HepG2 (cell line): ENCODE results near the gene CFAP46. TPM values are rescaled to one million over a fixed set of nuclear protein-coding genes. Genes with fewer than 3 reads are reported as not detected.

Source experiments
- ATAC-seq: fragments of 200-7000 bp; cut with Tn5 transposase; 3 replicates; pipeline ENCODE4 v1.9.1; 2020; ENCODE audit warnings: mild to moderate bottlenecking, moderate library complexity
- BruUV-seq: library from RNA; stranded (reverse); fragments of 400-500 nt; replicated peaks from 2 replicates; lab custom pipeline; 2021; lab: Mats Ljungman, UMichigan
- CTCF ChIA-PET: fragments of 300-600 bp; formaldehyde crosslinking; extraction: SDS; loops from one replicate; lab custom pipeline; 2021; ENCODE audit warnings: low total read pairs, inconsistent platforms, low intra/inter-chr PET ratio; lab: Yijun Ruan, JAX
- POLR2A ChIA-PET: fragments of 350-600 bp; sonication (Branson Sonifier 250); formaldehyde crosslinking; loops from one replicate; lab custom pipeline; 2020; ENCODE audit warnings: antibody characterized with exemption, inconsistent platforms; lab: Yijun Ruan, JAX
- DNase-seq: peaks from one replicate; pipeline ENCODE4 v3.0.0-alpha.2; 2015; ENCODE audit warnings: low spot score
- FAIRE-seq: peaks from 3 replicates; lab custom pipeline; 2011; peaks lifted over from hg19 to GRCh38; lab: Jason Lieb, UNC
- H2AFZ ChIP-seq: one replicate; pipeline ENCODE4 v1.6.1; 2011; ENCODE audit warnings: low read length, inconsistent platforms
- H3K27ac ChIP-seq: fragments of 300-600 bp; 3 replicates; pipeline ENCODE4 v1.8.0; 2011; ENCODE audit warnings: mixed run types, mild to moderate bottlenecking, mixed read lengths, low read length, inconsistent platforms; ENCODE audit not compliant: insufficient read depth; ENCODE audit errors: extremely low read length
- H3K27me3 ChIP-seq, 2 experiments: fragments of 200-600 bp in 1 of 2; 2 replicates in 1 of 2; 3 replicates in 1 of 2; pipeline versions ENCODE4 v1.6.0 to v1.8.0; 2011; ENCODE audit warnings: low read length in 2 of 2, mild to moderate bottlenecking in 2 of 2, moderate library complexity in 2 of 2, inconsistent platforms in 1 of 2; ENCODE audit not compliant: insufficient read depth in 2 of 2, control insufficient read depth in 1 of 2
- H3K36me3 ChIP-seq, 2 experiments: fragments of 200-600 bp in 1 of 2; replicated peaks in 1 of 2; 2 replicates in 1 of 2; 3 replicates in 1 of 2; pipeline versions ENCODE4 v1.5.1 to v1.8.0; 2011; ENCODE audit warnings: low read length in 2 of 2, inconsistent platforms in 1 of 2; ENCODE audit not compliant: insufficient read depth in 2 of 2, control insufficient read depth in 1 of 2
- H3K4me1 ChIP-seq: 2 replicates; pipeline ENCODE4 v1.5.1; 2012; ENCODE audit warnings: low read length, inconsistent platforms; ENCODE audit not compliant: insufficient read depth
- H3K4me2 ChIP-seq: 2 replicates; pipeline ENCODE4 v1.6.0; 2011; ENCODE audit warnings: low read depth, low read length, inconsistent platforms
- H3K4me3 ChIP-seq, 3 experiments: fragments of 200-600 bp in 1 of 3; sonication (generic), shearing (Covaris generic) in 1 of 3; replicated peaks in 1 of 3; 2 replicates each; pipeline ENCODE4 v1.5.1; 2011 to 2016; ENCODE audit warnings: low read length in 3 of 3, inconsistent platforms in 2 of 3, low read depth in 2 of 3, mild to moderate bottlenecking in 2 of 3, control low read depth in 1 of 3, mixed read lengths in 1 of 3; ENCODE audit not compliant: insufficient read depth in 1 of 3
- H3K79me2 ChIP-seq: one replicate; pipeline ENCODE4 v1.6.1; 2011; ENCODE audit warnings: low read length, inconsistent platforms; ENCODE audit not compliant: insufficient read depth
- H3K9ac ChIP-seq: 2 replicates; pipeline ENCODE4 v1.6.0; 2011; ENCODE audit warnings: mild to moderate bottlenecking, low read depth, low read length, inconsistent platforms; ENCODE audit not compliant: insufficient read depth
- H3K9me3 ChIP-seq: 2 replicates; pipeline ENCODE4 v1.5.1; 2012; ENCODE audit warnings: mild to moderate bottlenecking, low read length
- H4K20me1 ChIP-seq: 2 replicates; pipeline ENCODE4 v1.6.0; 2011; ENCODE audit warnings: inconsistent platforms, mild to moderate bottlenecking, low read length, moderate library complexity; ENCODE audit not compliant: insufficient read depth
- CREM ChIP-seq, 2 experiments: sonication (generic) in 1 of 2; formaldehyde crosslinking in 1 of 2; IDR thresholded peaks; 2 replicates each; pipeline versions ENCODE4 v1.4.0 to v1.6.1; 2016 to 2020; ENCODE audit warnings: antibody characterized with exemption in 1 of 2, mild to moderate bottlenecking in 1 of 2, missing genetic modification reagents in 1 of 2
- GATAD2A ChIP-seq: IDR thresholded peaks from 2 replicates; pipeline ENCODE4 v1.6.1; 2016
- JDP2 ChIP-seq: sonication (generic); formaldehyde crosslinking; IDR thresholded peaks from 2 replicates; pipeline ENCODE4 v1.8.1; 2022; ENCODE audit warnings: missing genetic modification reagents, borderline replicate concordance
- NFKBIZ ChIP-seq: IDR thresholded peaks from 2 replicates; pipeline ENCODE4 v1.6.1; 2018; ENCODE audit warnings: missing genetic modification reagents, missing compliant biosample characterization
- ZNF10 ChIP-seq: sonication (generic); formaldehyde crosslinking; IDR thresholded peaks from 2 replicates; pipeline ENCODE4 v1.4.0; 2020; ENCODE audit warnings: mild to moderate bottlenecking, low read depth, missing genetic modification reagents, borderline replicate concordance
- ZNF138 ChIP-seq: sonication (generic); formaldehyde crosslinking; IDR thresholded peaks from 2 replicates; pipeline ENCODE4 v1.5.0; 2020; ENCODE audit warnings: mild to moderate bottlenecking, low read depth, missing genetic modification reagents
- ZNF326 ChIP-seq: sonication (generic); formaldehyde crosslinking; IDR thresholded peaks from 2 replicates; pipeline ENCODE4 v1.4.0; 2020; ENCODE audit warnings: missing genetic modification reagents, borderline replicate concordance
- ZNF343 ChIP-seq: sonication (generic); formaldehyde crosslinking; IDR thresholded peaks from 2 replicates; pipeline ENCODE4 v1.4.0; 2020; ENCODE audit warnings: mild to moderate bottlenecking, missing genetic modification reagents
- WGBS: methylation state at CpG from one replicate; pipeline ENCODE4 v1.1.6; 2017; ENCODE audit warnings: low lambda C conversion rate; 5-methylcytosine and 5-hydroxymethylcytosine counted together
- in situ Hi-C: cut with HindIII; loops from 2 replicates; pipeline ENCODE4 v1.10.0; 2017; ENCODE audit warnings: low pct_unique_long_range_greater_than_20kb; ENCODE audit not compliant: extremely low pct_ligation_motif_present
- intact Hi-C: fragments of 100-400 bp; cut with micrococcal nuclease; formaldehyde crosslinking; loops from one replicate; pipeline ENCODE4 v1.10.0; 2022; ENCODE audit not compliant: unreplicated experiment
- polyA plus RNA-seq, 8 experiments: library from polyadenylated mRNA; depleted of rRNA in 3 of 8; stranded (reverse) in 7 of 8; unstranded in 1 of 8; fragments of >200 nt; fragmentation: Illumina TruSeq in 4 of 8; extraction: Trizol in 4 of 8; gene quantifications; 2 replicates each; pipeline versions ENCODE4 v1.2.1 to v1.2.3, GENCODE V29; 2011 to 2016; ENCODE audit warnings: low read depth in 4 of 8, missing spikeins in 1 of 8, mixed read lengths in 1 of 8; ENCODE audit not compliant: insufficient read depth in 1 of 8
- total RNA-seq, 5 experiments: library from RNA; depleted of rRNA; stranded (reverse); fragments of >200 nt; fragmentation: Illumina TruSeq; extraction: Trizol; gene quantifications; 2 replicates each; pipeline ENCODE4 v1.2.3, GENCODE V29; 2016; ENCODE audit warnings: low read depth in 1 of 5
- TF ChIP-seq, protein P1 (sequence below): sonication (generic); formaldehyde crosslinking; IDR thresholded peaks from 2 replicates; pipeline ENCODE4 v1.4.0; 2020; ENCODE audit warnings: missing genetic modification reagents, mild to moderate bottlenecking, borderline replicate concordance
- TF ChIP-seq, protein P2 (sequence below): sonication (generic); formaldehyde crosslinking; IDR thresholded peaks from 2 replicates; pipeline ENCODE4 v1.5.1; 2020; ENCODE audit warnings: mild to moderate bottlenecking, missing genetic modification reagents, moderate library complexity

Gene CFAP46
- total and polyA plus RNA-seq, 2 of the 13 experiments (the other 11 are each of a cell fraction or from before 2014, with no cell fraction given) = 0.24 to 0.84 TPM

- CTCF ChIA-PET = no interaction called here
- WGBS = 2% methylated on average over 2 of the region's 2 CpGs
- no peak overlapping the region for H2AFZ ChIP-seq
Observed at GRCh38 chr10:132875435-132875834, 66.9 kb downstream of the CFAP46 start.

GRCh38 chr10:132873395-132873794 is 69.0 kb downstream of the CFAP46 start:
- CTCF ChIA-PET = no interaction called here
- TF ChIP-seq ZNF343 (CRISPR knock-in tag) (no peak), GATAD2A (no peak), JDP2 (CRISPR knock-in tag) (no peak), NFKBIZ (CRISPR knock-in tag) (no peak), ZNF326 (CRISPR knock-in tag) (no peak), ZNF138 (CRISPR knock-in tag) (no peak)
- TF ChIP-seq, protein P1, sequence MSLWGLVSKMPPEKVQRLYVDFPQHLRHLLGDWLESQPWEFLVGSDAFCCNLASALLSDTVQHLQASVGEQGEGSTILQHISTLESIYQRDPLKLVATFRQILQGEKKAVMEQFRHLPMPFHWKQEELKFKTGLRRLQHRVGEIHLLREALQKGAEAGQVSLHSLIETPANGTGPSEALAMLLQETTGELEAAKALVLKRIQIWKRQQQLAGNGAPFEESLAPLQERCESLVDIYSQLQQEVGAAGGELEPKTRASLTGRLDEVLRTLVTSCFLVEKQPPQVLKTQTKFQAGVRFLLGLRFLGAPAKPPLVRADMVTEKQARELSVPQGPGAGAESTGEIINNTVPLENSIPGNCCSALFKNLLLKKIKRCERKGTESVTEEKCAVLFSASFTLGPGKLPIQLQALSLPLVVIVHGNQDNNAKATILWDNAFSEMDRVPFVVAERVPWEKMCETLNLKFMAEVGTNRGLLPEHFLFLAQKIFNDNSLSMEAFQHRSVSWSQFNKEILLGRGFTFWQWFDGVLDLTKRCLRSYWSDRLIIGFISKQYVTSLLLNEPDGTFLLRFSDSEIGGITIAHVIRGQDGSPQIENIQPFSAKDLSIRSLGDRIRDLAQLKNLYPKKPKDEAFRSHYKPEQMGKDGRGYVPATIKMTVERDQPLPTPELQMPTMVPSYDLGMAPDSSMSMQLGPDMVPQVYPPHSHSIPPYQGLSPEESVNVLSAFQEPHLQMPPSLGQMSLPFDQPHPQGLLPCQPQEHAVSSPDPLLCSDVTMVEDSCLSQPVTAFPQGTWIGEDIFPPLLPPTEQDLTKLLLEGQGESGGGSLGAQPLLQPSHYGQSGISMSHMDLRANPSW (CRISPR knock-in tag) = no peak
- TF ChIP-seq, protein P2, sequence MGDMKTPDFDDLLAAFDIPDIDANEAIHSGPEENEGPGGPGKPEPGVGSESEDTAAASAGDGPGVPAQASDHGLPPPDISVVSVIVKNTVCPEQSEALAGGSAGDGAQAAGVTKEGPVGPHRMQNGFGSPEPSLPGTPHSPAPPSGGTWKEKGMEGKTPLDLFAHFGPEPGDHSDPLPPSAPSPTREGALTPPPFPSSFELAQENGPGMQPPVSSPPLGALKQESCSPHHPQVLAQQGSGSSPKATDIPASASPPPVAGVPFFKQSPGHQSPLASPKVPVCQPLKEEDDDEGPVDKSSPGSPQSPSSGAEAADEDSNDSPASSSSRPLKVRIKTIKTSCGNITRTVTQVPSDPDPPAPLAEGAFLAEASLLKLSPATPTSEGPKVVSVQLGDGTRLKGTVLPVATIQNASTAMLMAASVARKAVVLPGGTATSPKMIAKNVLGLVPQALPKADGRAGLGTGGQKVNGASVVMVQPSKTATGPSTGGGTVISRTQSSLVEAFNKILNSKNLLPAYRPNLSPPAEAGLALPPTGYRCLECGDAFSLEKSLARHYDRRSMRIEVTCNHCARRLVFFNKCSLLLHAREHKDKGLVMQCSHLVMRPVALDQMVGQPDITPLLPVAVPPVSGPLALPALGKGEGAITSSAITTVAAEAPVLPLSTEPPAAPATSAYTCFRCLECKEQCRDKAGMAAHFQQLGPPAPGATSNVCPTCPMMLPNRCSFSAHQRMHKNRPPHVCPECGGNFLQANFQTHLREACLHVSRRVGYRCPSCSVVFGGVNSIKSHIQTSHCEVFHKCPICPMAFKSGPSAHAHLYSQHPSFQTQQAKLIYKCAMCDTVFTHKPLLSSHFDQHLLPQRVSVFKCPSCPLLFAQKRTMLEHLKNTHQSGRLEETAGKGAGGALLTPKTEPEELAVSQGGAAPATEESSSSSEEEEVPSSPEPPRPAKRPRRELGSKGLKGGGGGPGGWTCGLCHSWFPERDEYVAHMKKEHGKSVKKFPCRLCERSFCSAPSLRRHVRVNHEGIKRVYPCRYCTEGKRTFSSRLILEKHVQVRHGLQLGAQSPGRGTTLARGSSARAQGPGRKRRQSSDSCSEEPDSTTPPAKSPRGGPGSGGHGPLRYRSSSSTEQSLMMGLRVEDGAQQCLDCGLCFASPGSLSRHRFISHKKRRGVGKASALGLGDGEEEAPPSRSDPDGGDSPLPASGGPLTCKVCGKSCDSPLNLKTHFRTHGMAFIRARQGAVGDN (CRISPR knock-in tag) = no peak

More at GRCh38 chr10:132875435-132875834, 66.9 kb downstream of the CFAP46 start:
- H3K4me2 ChIP-seq = no peak overlapping the region
- peaks cover 9 to 51% of the 10 kb centered on the region in 2 experiments; a peak in 4 of 5 replicates for H3K27me3 ChIP-seq
- FAIRE-seq = no peak
- no peaks in the 10 kb centered on the region for H3K36me3 ChIP-seq
- no peak overlapping the region for H3K4me3 ChIP-seq
- H3K27ac ChIP-seq = no peak overlapping the region
- intact Hi-C loops = no loop called here
- H3K9ac ChIP-seq = no peak overlapping the region
- no peaks in the 10 kb centered on the region for H3K9me3 ChIP-seq
- no peak for DNase-seq
- in situ Hi-C loops = no loop called here
- no peak for ATAC-seq
- H4K20me1 ChIP-seq = no peaks in the 10 kb centered on the region; the same call in 1 of the 2 replicates
- 0 out of 2 replicates have a peak, but pooled peaks have one; percentile 76 for TF ChIP-seq ZNF10
- TF ChIP-seq CREM (IDR thresholded peaks at IDR 0.05) = no peak
- TF ChIP-seq CREM (CRISPR knock-in tag; IDR thresholded peaks at IDR 0.05) = no peak
- H3K79me2 ChIP-seq = no peaks in the 10 kb centered on the region
- POLR2A ChIA-PET = no interaction called here
- no TSS peak for BruUV-seq
- H3K4me1 ChIP-seq = no peaks in the 10 kb centered on the region

More at GRCh38 chr10:132873395-132873794, 69.0 kb downstream of the CFAP46 start:
- intact Hi-C loops (no loop called here), in situ Hi-C loops (no loop called here)
- POLR2A ChIA-PET = no interaction called here
- 19% methylated on average over 7 of the region's 12 CpGs for WGBS
- BruUV-seq = no TSS peak
- H3K4me1 ChIP-seq = no peaks in the 10 kb centered on the region
- no peaks in the 10 kb centered on the region for H3K9me3 ChIP-seq
- no peak for FAIRE-seq
- H2AFZ ChIP-seq = no peak overlapping the region
- H3K4me3 ChIP-seq = no peak overlapping the region
- no peaks in the 10 kb centered on the region for H3K79me2 ChIP-seq
- H3K4me2 ChIP-seq = no peak overlapping the region
- H3K36me3 ChIP-seq = no peaks in the 10 kb centered on the region
- no peaks in the 10 kb centered on the region; the same call in 1 of the 2 replicates for H4K20me1 ChIP-seq
- no peak overlapping the region for H3K27ac ChIP-seq
- ATAC-seq = no peak
- no peak overlapping the region for H3K9ac ChIP-seq
- no peak for DNase-seq
- peaks cover 7 to 35% of the 10 kb centered on the region in 2 experiments; a peak in 3 of 5 replicates for H3K27me3 ChIP-seq
